K562 (cell line): ENCODE data around the gene MAGI1. TPM values are rescaled to one million over a fixed set of nuclear protein-coding genes. Genes with fewer than 3 reads are reported as not detected.

ENCODE experiments used
- ATAC-seq: fragments of 200-7000 bp; cut with Tn5 transposase; 3 replicates; pipeline ENCODE4 v1.9.1; 2020; ENCODE audit warnings: moderate library complexity
- BruUV-seq: library from RNA; stranded (reverse); fragments of 400-500 nt; replicated peaks from 2 replicates; lab custom pipeline; 2021; lab: Mats Ljungman, UMichigan
- CTCF ChIA-PET: fragments of 300-600 bp; formaldehyde crosslinking; extraction: SDS; loops from one replicate; lab custom pipeline; 2021; ENCODE audit warnings: low intra/inter-chr PET ratio; lab: Yijun Ruan, JAX
- POLR2A ChIA-PET: fragments of 300-600, 350-650 bp; sonication (Branson Sonifier 250); formaldehyde crosslinking; extraction: SDS; loops from one replicate; lab custom pipeline; 2021; ENCODE audit warnings: antibody characterized with exemption, inconsistent platforms; lab: Yijun Ruan, JAX
- DNase-seq, 4 experiments: peaks; one replicate each; pipeline versions ENCODE4 v3.0.0 to v3.0.0-alpha.2; 2011 to 2018; ENCODE audit warnings: low spot score in 3 of 4, mixed read lengths in 3 of 4; ENCODE audit errors: extremely low read depth in 1 of 4
- FAIRE-seq: peaks from 2 replicates; lab custom pipeline; 2011; peaks lifted over from hg19 to GRCh38; lab: Jason Lieb, UNC
- H2AFZ ChIP-seq: 2 replicates; pipeline ENCODE4 v1.6.0; 2011; ENCODE audit warnings: low read depth, low read length, control low read depth, inconsistent platforms
- H3K27ac ChIP-seq: fragments of 200-600 bp; 3 replicates; pipeline ENCODE4 v1.8.0; 2011; ENCODE audit warnings: low read depth, mild to moderate bottlenecking, control low read depth, inconsistent platforms, low read length, moderate library complexity, mixed read lengths; ENCODE audit errors: extremely low read depth
- H3K27me3 ChIP-seq, 2 experiments: fragments of 300-600 bp in 1 of 2; 2 replicates in 1 of 2; 3 replicates in 1 of 2; pipeline versions ENCODE4 v1.6.0 to v1.8.0; 2011; ENCODE audit warnings: inconsistent platforms in 2 of 2, low read length in 2 of 2, mild to moderate bottlenecking in 1 of 2, mixed read lengths in 1 of 2, moderate library complexity in 1 of 2; ENCODE audit not compliant: control insufficient read depth in 2 of 2, insufficient read depth in 2 of 2
- H3K36me3 ChIP-seq: fragments of 300-600 bp; 3 replicates; pipeline ENCODE4 v1.8.0; 2011; ENCODE audit warnings: mild to moderate bottlenecking, low read length, inconsistent platforms; ENCODE audit not compliant: control insufficient read depth, insufficient read depth
- H3K4me1 ChIP-seq, 2 experiments: fragments of 200-600 bp in 1 of 2; replicated peaks in 1 of 2; 2 replicates in 1 of 2; 3 replicates in 1 of 2; pipeline versions ENCODE4 v1.5.1 to v1.8.0; 2011; ENCODE audit warnings: inconsistent platforms in 2 of 2, low read length in 2 of 2, mild to moderate bottlenecking in 1 of 2, mixed read lengths in 1 of 2, moderate library complexity in 1 of 2; ENCODE audit not compliant: control insufficient read depth in 2 of 2, insufficient read depth in 2 of 2
- H3K4me2 ChIP-seq: 2 replicates; pipeline ENCODE4 v1.6.1; 2011; ENCODE audit warnings: low read length, control low read depth, inconsistent platforms, mixed read lengths; ENCODE audit not compliant: insufficient read depth
- H3K4me3 ChIP-seq: fragments of 200-600 bp; sonication (generic), shearing (Covaris generic); 2 replicates; pipeline ENCODE4 v1.5.1; 2016; ENCODE audit warnings: control low read depth, inconsistent platforms
- H3K79me2 ChIP-seq: fragments of 200-600 bp; 3 replicates; pipeline ENCODE4 v1.8.0; 2011; ENCODE audit warnings: low read length, inconsistent platforms; ENCODE audit not compliant: control insufficient read depth, insufficient read depth
- H3K9ac ChIP-seq, 2 experiments: 2 replicates each; pipeline versions ENCODE4 v1.6.0 to v1.6.1; 2011; ENCODE audit warnings: low read depth in 2 of 2, low read length in 2 of 2, control low read depth in 1 of 2, inconsistent platforms in 1 of 2, mild to moderate bottlenecking in 1 of 2, mixed read lengths in 1 of 2; ENCODE audit not compliant: insufficient read depth in 1 of 2
- H3K9me1 ChIP-seq: one replicate; pipeline ENCODE4 v1.6.0; 2011; ENCODE audit warnings: inconsistent platforms, mild to moderate bottlenecking, low read length, moderate library complexity; ENCODE audit not compliant: control insufficient read depth, insufficient read depth
- H3K9me3 ChIP-seq: replicated peaks from 2 replicates; pipeline ENCODE4 v1.5.1; 2011; ENCODE audit warnings: low read depth, low read length, inconsistent platforms; ENCODE audit not compliant: control insufficient read depth, insufficient read depth
- H4K20me1 ChIP-seq: replicated peaks from 2 replicates; pipeline ENCODE4 v1.6.1; 2011; ENCODE audit warnings: low read length, inconsistent platforms, mixed read lengths; ENCODE audit not compliant: control insufficient read depth, insufficient read depth
- CREB1 ChIP-seq, 2 experiments: sonication (generic) in 1 of 2; formaldehyde crosslinking in 1 of 2; IDR thresholded peaks; 2 replicates each; pipeline versions ENCODE4 v1.6.1 to v1.8.0; 2012 to 2022; ENCODE audit warnings: inconsistent platforms in 1 of 2, mild to moderate bottlenecking in 1 of 2, missing genetic modification reagents in 1 of 2, moderate library complexity in 1 of 2
- HNRNPLL ChIP-seq: fragments of 200-400 bp; formaldehyde crosslinking; IDR thresholded peaks from 2 replicates; pipeline ENCODE4 v1.6.1; 2017; ENCODE audit warnings: low read length, low read depth, mild to moderate bottlenecking; ENCODE audit not compliant: poor library complexity, severe bottlenecking
- NFRKB ChIP-seq: fragments of 450-650 bp; IDR thresholded peaks from 2 replicates; pipeline ENCODE4 v1.6.1; 2016; ENCODE audit warnings: low read depth
- ZSCAN29 ChIP-seq: fragments of 450-650 bp; IDR thresholded peaks from 2 replicates; pipeline ENCODE4 v1.6.1; 2017
- WGBS: fragments of 100-300 bp; shearing (Covaris generic); methylation state at CpG from one replicate; pipeline ENCODE4 v1.1.6; 2016; ENCODE audit warnings: low coverage, mixed read lengths; ENCODE audit not compliant: insufficient coverage; ENCODE audit errors: missing lambda C conversion rate; 5-methylcytosine and 5-hydroxymethylcytosine counted together
- in situ Hi-C: fragments of 300-500 bp; cut with MboI; formaldehyde crosslinking; loops from 4 replicates; pipeline ENCODE4 v1.15.0; 2018; ENCODE audit warnings: inconsistent platforms, mixed read lengths
- intact Hi-C: fragments of 100-400 bp; cut with micrococcal nuclease; formaldehyde crosslinking; loops from 2 replicates; pipeline ENCODE4 v1.14.2; 2022
- polyA plus RNA-seq, 8 experiments: library from polyadenylated mRNA; depleted of rRNA in 4 of 8; stranded (reverse) in 5 of 8; unstranded in 3 of 8; fragments of >200 nt; fragmentation: Nextera tagmentation in 2 of 8; fragmentation: Illumina TruSeq in 1 of 8; extraction: Ambion mirVana in 2 of 8; extraction: Trizol in 1 of 8; gene quantifications; 2 replicates each; pipeline versions ENCODE4 v1.2.1 to v1.2.3, GENCODE V29; 2011 to 2014; ENCODE audit warnings: inconsistent platforms in 1 of 8, missing spikeins in 1 of 8
- total RNA-seq, 7 experiments: library from RNA; depleted of rRNA in 6 of 7; stranded (reverse); fragments of >200 nt in 6 of 7; fragmentation: Illumina TruSeq in 2 of 7; extraction: Trizol in 2 of 7; gene quantifications; 2 replicates each; pipeline versions ENCODE4 v1.2.1 to v1.2.3, GENCODE V29; 2011 to 2021; ENCODE audit warnings: low replicate concordance in 1 of 7
- TF ChIP-seq, protein P1 (sequence below): IDR thresholded peaks from 2 replicates; pipeline ENCODE4 v1.6.1; 2011; ENCODE audit warnings: borderline replicate concordance, low read depth, mild to moderate bottlenecking, moderate library complexity, low read length; ENCODE audit not compliant: insufficient read depth, poor library complexity, severe bottlenecking

Gene MAGI1
- total and polyA plus RNA-seq, 9 of the 15 experiments (the other 6 are each of a cell fraction or from before 2014, with no cell fraction given) = 7.8 to 59.4 (median 43.2) TPM

DNA sequence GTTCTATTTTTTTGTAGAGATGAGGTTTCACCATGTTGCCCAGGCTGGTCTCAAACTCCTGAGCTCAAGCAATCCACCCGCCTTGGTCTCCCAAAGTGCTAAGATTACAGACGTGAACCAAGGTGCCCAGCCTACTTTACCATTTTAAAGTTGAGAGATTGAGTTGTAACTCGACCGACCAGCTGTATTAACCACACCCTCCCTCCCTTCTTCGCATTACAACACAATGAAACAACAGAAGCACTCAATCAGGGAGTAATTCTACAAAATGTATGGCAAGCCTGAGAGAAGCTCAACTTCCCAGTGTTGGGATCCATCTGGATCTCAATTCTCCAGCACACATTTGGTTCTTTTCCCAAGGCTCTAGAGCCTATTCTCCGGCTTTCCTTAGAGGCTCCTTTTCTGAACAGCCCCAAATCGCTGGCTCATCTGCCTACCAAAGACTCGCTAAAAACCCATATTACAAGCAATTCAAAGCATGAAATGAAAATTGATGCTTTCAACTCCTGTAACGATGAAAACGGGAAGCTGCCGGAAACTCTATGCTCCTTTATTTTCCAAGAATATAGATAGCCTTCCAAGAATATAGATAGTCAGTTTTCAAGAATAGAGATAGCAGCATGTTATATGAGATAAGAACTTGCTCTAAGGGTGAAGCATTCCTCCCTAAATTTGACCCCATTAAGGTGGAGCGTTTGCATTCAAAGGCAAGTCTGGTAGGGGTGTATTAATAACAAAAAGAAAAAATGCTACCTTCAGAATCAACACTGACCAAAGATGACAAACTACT, 450.9 kb downstream of the MAGI1 start (continued):
- TF ChIP-seq, protein P1, sequence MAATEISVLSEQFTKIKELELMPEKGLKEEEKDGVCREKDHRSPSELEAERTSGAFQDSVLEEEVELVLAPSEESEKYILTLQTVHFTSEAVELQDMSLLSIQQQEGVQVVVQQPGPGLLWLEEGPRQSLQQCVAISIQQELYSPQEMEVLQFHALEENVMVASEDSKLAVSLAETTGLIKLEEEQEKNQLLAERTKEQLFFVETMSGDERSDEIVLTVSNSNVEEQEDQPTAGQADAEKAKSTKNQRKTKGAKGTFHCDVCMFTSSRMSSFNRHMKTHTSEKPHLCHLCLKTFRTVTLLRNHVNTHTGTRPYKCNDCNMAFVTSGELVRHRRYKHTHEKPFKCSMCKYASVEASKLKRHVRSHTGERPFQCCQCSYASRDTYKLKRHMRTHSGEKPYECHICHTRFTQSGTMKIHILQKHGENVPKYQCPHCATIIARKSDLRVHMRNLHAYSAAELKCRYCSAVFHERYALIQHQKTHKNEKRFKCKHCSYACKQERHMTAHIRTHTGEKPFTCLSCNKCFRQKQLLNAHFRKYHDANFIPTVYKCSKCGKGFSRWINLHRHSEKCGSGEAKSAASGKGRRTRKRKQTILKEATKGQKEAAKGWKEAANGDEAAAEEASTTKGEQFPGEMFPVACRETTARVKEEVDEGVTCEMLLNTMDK = no peak
- TF ChIP-seq HNRNPLL (no peak), ZSCAN29 (no peak)

DNA sequence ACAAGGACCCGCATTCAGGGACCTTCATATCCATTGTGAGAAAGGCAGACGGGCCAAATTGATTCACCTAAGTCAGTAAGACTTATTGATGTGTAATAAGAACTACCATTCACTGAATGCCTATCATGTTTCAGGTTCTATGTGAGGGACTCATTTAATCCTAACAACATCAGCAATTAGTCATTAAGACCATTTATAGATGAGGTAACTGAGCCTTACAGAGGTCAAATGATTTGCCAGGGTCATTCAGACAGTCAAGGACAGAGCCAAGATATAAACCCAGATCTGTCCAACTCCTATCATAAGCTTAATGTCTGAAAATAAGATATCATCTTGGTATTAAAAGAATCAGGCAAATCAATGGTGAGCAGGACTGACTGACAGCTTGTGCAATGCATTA, 453.8 kb downstream of the MAGI1 start:
- no peaks in the 10 kb centered on the region for H3K27me3 ChIP-seq
- H3K36me3 ChIP-seq = peaks cover 16% of the 10 kb centered on the region; the same call in 2 of the 3 replicates
- H3K9me1 ChIP-seq = no peaks in the 10 kb centered on the region
- peaks cover 10 to 65% of the 10 kb centered on the region in 2 experiments for H3K4me1 ChIP-seq
- H3K9me3 ChIP-seq = peaks cover 2% of the 10 kb centered on the region; the same call in 1 of the 2 replicates
- POLR2A ChIA-PET = no interaction called here
- in situ Hi-C loops = no loop called here
- CTCF ChIA-PET = no interaction called here
- TF ChIP-seq CREB1 (IDR thresholded peaks at IDR 0.05) (no peak), CREB1 (CRISPR knock-in tag; IDR thresholded peaks at IDR 0.05) (no peak), NFRKB (0 out of 2 replicates have a peak, but pooled peaks have one; percentile 3)
- intact Hi-C loops = no loop called here
- H3K79me2 ChIP-seq = peaks cover 87% of the 10 kb centered on the region
- H3K4me2 ChIP-seq = no peak overlapping the region
- H4K20me1 ChIP-seq = no peaks in the 10 kb centered on the region
- ATAC-seq (no peak), FAIRE-seq (no peak), DNase-seq (no peak)
- BruUV-seq = no TSS peak
- H3K27ac ChIP-seq = peak overlapping the region; percentile 69; the same call in 2 of the 3 replicates
- H3K9ac ChIP-seq = no peak overlapping the region; a peak in 1 of 4 replicates
- H2AFZ ChIP-seq = no peak overlapping the region
- no peak overlapping the region for H3K4me3 ChIP-seq
- WGBS = 70% methylated on average over 2 of the region's 2 CpGs
